ENCODE data around the gene ALOX5AP. TPM values are rescaled to one million over a fixed set of nuclear protein-coding genes. Genes with fewer than 3 reads are reported as not detected.

The ALOX5AP gene
- total RNA-seq (0.17 TPM in 1 of 2 replicates, not detected in the other), polyA plus RNA-seq (0.25 and 0.36 TPM in 2 replicates), polyA minus RNA-seq (ENCODE audit: low replicate concordance) (not detected in 2 replicates)
- 0.25 TPM in 1 of 2 replicates, not detected in the other for polyA plus RNA-seq (2012)

GRCh38 chr13:30735025-30735871 is at the start of gene ALOX5AP:
Gene ALOX5AP, plus strand, starts transcription at chr13:30735543. Its CDS starts 63 bp downstream, at chr13:30735606.
- H3K27ac ChIP-seq (ENCODE audit: insufficient read depth, low read length): no peak within 1 kb of the TSS
- no peak within 1 kb of the TSS for H3K9ac ChIP-seq (ENCODE audit: insufficient read depth, low read length)
- H3K9me3 ChIP-seq (ENCODE audit: control insufficient read depth, insufficient read depth, low read depth, low read length): no peaks in the 10 kb centered on the region
- H3K36me3 ChIP-seq (ENCODE audit: control insufficient read depth, insufficient read depth, low read length): no peaks in the 10 kb centered on the region
- H3K4me3 ChIP-seq (replicated peaks in 1 of 4; ENCODE audit: control extremely low read depth in 1 of 4, insufficient read depth in 1 of 4, low read depth in 3 of 4, low read length in 4 of 4): no peak within 1 kb of the TSS
- H2AFZ ChIP-seq (ENCODE audit: low read length): no peak within 1 kb of the TSS
- TF ChIP-seq CTCF (conservative IDR thresholded peaks at IDR 0.05 in 1 of 2, IDR thresholded peaks at IDR 0.05 in 1 of 2; ENCODE audit: low read depth in 1 of 2, low read length in 2 of 2) (no peak), EZH2 (IDR thresholded peaks at IDR 0.05; ENCODE audit: low read length, missing control alignments) (no peak)
- H4K20me1 ChIP-seq (ENCODE audit: control insufficient read depth, extremely low read depth, insufficient read depth, low read length): no peaks in the 10 kb centered on the region
- no peak for DNase-seq (ENCODE audit: low read depth in 2 of 2)
- H3K4me2 ChIP-seq (ENCODE audit: extremely low read depth, insufficient read depth, low read length): no peak within 1 kb of the TSS
- H3K79me2 ChIP-seq (ENCODE audit: control insufficient read depth, insufficient read depth, low read length): no peaks in the 10 kb centered on the region
- H3K4me1 ChIP-seq (ENCODE audit: control insufficient read depth, extremely low read depth, insufficient read depth, low read length): peaks cover 5% of the 10 kb centered on the region
- no peaks in the 10 kb centered on the region for H3K27me3 ChIP-seq (ENCODE audit: control insufficient read depth, insufficient read depth, low read length)

GRCh38 chr13:30685987-30686386 is 49.4 kb upstream of the ALOX5AP start:
- H3K9ac ChIP-seq (ENCODE audit: insufficient read depth, low read length): no peak overlapping the region
- DNase-seq (ENCODE audit: low read depth in 2 of 2): no peak
- no peak overlapping the region for H3K27ac ChIP-seq (ENCODE audit: insufficient read depth, low read length)
- TF ChIP-seq CTCF (conservative IDR thresholded peaks at IDR 0.05 in 1 of 2, IDR thresholded peaks at IDR 0.05 in 1 of 2; ENCODE audit: low read depth in 1 of 2, low read length in 2 of 2) (no peak), EZH2 (IDR thresholded peaks at IDR 0.05; ENCODE audit: low read length, missing control alignments) (no peak)
- peaks cover 9% of the 10 kb centered on the region for H3K4me1 ChIP-seq (ENCODE audit: control insufficient read depth, extremely low read depth, insufficient read depth, low read length)
- no peaks in the 10 kb centered on the region for H4K20me1 ChIP-seq (ENCODE audit: control insufficient read depth, extremely low read depth, insufficient read depth, low read length)
- H3K4me3 ChIP-seq (replicated peaks in 1 of 4; ENCODE audit: control extremely low read depth in 1 of 4, insufficient read depth in 1 of 4, low read depth in 3 of 4, low read length in 4 of 4): no peak overlapping the region
- H3K9me3 ChIP-seq (ENCODE audit: control insufficient read depth, insufficient read depth, low read depth, low read length): no peaks in the 10 kb centered on the region
- H3K79me2 ChIP-seq (ENCODE audit: control insufficient read depth, insufficient read depth, low read length): no peaks in the 10 kb centered on the region
- no peak overlapping the region for H3K4me2 ChIP-seq (ENCODE audit: extremely low read depth, insufficient read depth, low read length)
- H3K27me3 ChIP-seq (ENCODE audit: control insufficient read depth, insufficient read depth, low read length): no peaks in the 10 kb centered on the region
- no peak overlapping the region for H2AFZ ChIP-seq (ENCODE audit: low read length)
- H3K36me3 ChIP-seq (ENCODE audit: control insufficient read depth, insufficient read depth, low read length): no peaks in the 10 kb centered on the region

- TF ChIP-seq EZH2 (IDR thresholded peaks at IDR 0.05; ENCODE audit: low read length, missing control alignments): no peak
- TF ChIP-seq CTCF (conservative IDR thresholded peaks at IDR 0.05 in 1 of 2, IDR thresholded peaks at IDR 0.05 in 1 of 2; ENCODE audit: low read depth in 1 of 2, low read length in 2 of 2): no peak
Observed at GRCh38 chr13:30687601-30688000, 47.7 kb upstream of the ALOX5AP start.

More at GRCh38 chr13:30687601-30688000, 47.7 kb upstream of the ALOX5AP start:
- no peak overlapping the region for H2AFZ ChIP-seq (ENCODE audit: low read length)
- no peaks in the 10 kb centered on the region for H4K20me1 ChIP-seq (ENCODE audit: control insufficient read depth, extremely low read depth, insufficient read depth, low read length)
- H3K27me3 ChIP-seq (ENCODE audit: control insufficient read depth, insufficient read depth, low read length): no peaks in the 10 kb centered on the region
- DNase-seq (ENCODE audit: low read depth in 2 of 2): no peak
- no peak overlapping the region for H3K4me2 ChIP-seq (ENCODE audit: extremely low read depth, insufficient read depth, low read length)
- H3K79me2 ChIP-seq (ENCODE audit: control insufficient read depth, insufficient read depth, low read length): no peaks in the 10 kb centered on the region
- H3K27ac ChIP-seq (ENCODE audit: insufficient read depth, low read length): no peak overlapping the region
- no peaks in the 10 kb centered on the region for H3K36me3 ChIP-seq (ENCODE audit: control insufficient read depth, insufficient read depth, low read length)
- H3K9ac ChIP-seq (ENCODE audit: insufficient read depth, low read length): no peak overlapping the region
- H3K4me1 ChIP-seq (ENCODE audit: control insufficient read depth, extremely low read depth, insufficient read depth, low read length): peaks cover 9% of the 10 kb centered on the region
- H3K9me3 ChIP-seq (ENCODE audit: control insufficient read depth, insufficient read depth, low read depth, low read length): no peaks in the 10 kb centered on the region
- H3K4me3 ChIP-seq (replicated peaks in 1 of 4; ENCODE audit: control extremely low read depth in 1 of 4, insufficient read depth in 1 of 4, low read depth in 3 of 4, low read length in 4 of 4): no peak overlapping the region

Data from fibroblast of lung (primary cell).